Osteoblast (primary cell): Measurements from ENCODE around the gene NCR2. TPM values are rescaled to one million over a fixed set of nuclear protein-coding genes. Genes with fewer than 3 reads are reported as not detected.

Experiments used
- DNase-seq: peaks from one replicate; pipeline ENCODE4 v3.0.0; 2011; ENCODE audit warnings: low spot score, mixed read lengths; ENCODE audit not compliant: insufficient read length; ENCODE audit errors: missing footprints
- H2AFZ ChIP-seq: 2 replicates; pipeline ENCODE4 v1.6.0; 2011; ENCODE audit warnings: mild to moderate bottlenecking, low read length
- H3K27ac ChIP-seq: 2 replicates; pipeline ENCODE4 v1.5.1; 2011; ENCODE audit warnings: mild to moderate bottlenecking, low read depth, low read length, moderate library complexity
- H3K27me3 ChIP-seq: 2 replicates; pipeline ENCODE4 v1.6.0; 2012; ENCODE audit warnings: mild to moderate bottlenecking, control low read depth, inconsistent platforms, low read length, moderate library complexity; ENCODE audit not compliant: insufficient read depth
- H3K36me3 ChIP-seq: 2 replicates; pipeline ENCODE4 v1.5.1; 2011; ENCODE audit warnings: mild to moderate bottlenecking, low read length, control low read depth, moderate library complexity; ENCODE audit not compliant: insufficient read depth
- H3K4me1 ChIP-seq: 2 replicates; pipeline ENCODE4 v1.5.1; 2011; ENCODE audit warnings: mild to moderate bottlenecking, low read length, control low read depth, moderate library complexity; ENCODE audit not compliant: insufficient read depth
- H3K4me2 ChIP-seq: 2 replicates; pipeline ENCODE4 v1.6.0; 2011; ENCODE audit warnings: mild to moderate bottlenecking, low read length; ENCODE audit not compliant: insufficient read depth
- H3K4me3 ChIP-seq: fragments of 200-600 bp; sonication (generic); 3 replicates; pipeline ENCODE4 v1.5.1; 2012; ENCODE audit warnings: mild to moderate bottlenecking, low read length, inconsistent platforms; ENCODE audit not compliant: insufficient read depth
- H3K79me2 ChIP-seq: 2 replicates; pipeline ENCODE4 v1.6.0; 2012; ENCODE audit warnings: mild to moderate bottlenecking, low read length, control low read depth, inconsistent platforms; ENCODE audit not compliant: insufficient read depth
- H3K9me3 ChIP-seq: 2 replicates; pipeline ENCODE4 v1.5.1; 2011; ENCODE audit warnings: low read depth, low read length, control low read depth
- H4K20me1 ChIP-seq: 2 replicates; pipeline ENCODE4 v1.6.0; 2012; ENCODE audit warnings: mild to moderate bottlenecking, low read length, control low read depth; ENCODE audit not compliant: insufficient read depth
- total RNA-seq: library from RNA; depleted of rRNA; stranded (reverse); fragments of >200 nt; gene quantifications from 2 replicates; pipeline ENCODE4 v1.2.3, GENCODE V29; 2012
- TF ChIP-seq, protein P1 (sequence below): IDR thresholded peaks from 2 replicates; pipeline ENCODE4 v1.5.1; 2011; ENCODE audit warnings: mild to moderate bottlenecking, low read depth, low read length, moderate library complexity; ENCODE audit errors: extremely low read depth

NCR2 gene
- total RNA-seq, 1 donor = not detected

DNA sequence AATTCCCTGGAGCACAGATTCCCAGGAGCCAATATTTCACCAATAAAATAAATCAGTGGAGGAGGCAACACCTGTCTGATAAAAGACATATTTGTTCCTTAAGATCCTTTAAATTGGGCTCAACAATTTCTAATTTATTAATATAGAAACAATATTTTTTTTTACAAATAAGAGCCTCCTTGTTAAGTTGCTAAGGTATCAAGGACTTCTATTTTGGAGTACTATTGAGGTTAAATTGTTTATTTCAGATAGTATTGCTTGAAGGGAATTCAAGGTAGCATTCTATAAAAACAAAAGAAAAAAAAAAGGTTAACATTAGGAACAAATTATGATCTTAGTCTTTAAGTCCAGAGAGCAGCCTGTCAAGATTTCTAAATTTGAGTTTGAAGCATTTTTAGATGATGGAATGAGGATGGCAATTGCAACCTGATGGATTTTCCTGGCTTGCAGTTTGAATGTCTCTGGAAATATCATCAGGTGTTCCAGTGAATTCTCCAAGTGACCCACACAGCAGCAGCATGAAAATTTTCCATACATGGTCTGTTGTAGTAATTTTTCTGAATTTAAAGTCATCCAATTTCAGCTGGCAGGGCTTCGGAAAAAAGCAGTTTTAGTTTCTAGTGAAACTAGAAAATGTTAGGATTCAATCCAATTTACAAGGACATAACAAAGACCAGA, 19.3 kb upstream of the NCR2 start:
- H2AFZ ChIP-seq = no peak overlapping the region
- DNase-seq = peak; percentile 17
- H3K36me3 ChIP-seq = no peaks in the 10 kb centered on the region
- peaks cover 3% of the 10 kb centered on the region for H3K4me1 ChIP-seq
- no peak overlapping the region for H3K4me3 ChIP-seq
- no peaks in the 10 kb centered on the region for H3K79me2 ChIP-seq
- no peaks in the 10 kb centered on the region for H3K9me3 ChIP-seq
- peaks cover 51% of the 10 kb centered on the region for H3K27me3 ChIP-seq
- no peak overlapping the region for H3K27ac ChIP-seq
- TF ChIP-seq, protein P1, sequence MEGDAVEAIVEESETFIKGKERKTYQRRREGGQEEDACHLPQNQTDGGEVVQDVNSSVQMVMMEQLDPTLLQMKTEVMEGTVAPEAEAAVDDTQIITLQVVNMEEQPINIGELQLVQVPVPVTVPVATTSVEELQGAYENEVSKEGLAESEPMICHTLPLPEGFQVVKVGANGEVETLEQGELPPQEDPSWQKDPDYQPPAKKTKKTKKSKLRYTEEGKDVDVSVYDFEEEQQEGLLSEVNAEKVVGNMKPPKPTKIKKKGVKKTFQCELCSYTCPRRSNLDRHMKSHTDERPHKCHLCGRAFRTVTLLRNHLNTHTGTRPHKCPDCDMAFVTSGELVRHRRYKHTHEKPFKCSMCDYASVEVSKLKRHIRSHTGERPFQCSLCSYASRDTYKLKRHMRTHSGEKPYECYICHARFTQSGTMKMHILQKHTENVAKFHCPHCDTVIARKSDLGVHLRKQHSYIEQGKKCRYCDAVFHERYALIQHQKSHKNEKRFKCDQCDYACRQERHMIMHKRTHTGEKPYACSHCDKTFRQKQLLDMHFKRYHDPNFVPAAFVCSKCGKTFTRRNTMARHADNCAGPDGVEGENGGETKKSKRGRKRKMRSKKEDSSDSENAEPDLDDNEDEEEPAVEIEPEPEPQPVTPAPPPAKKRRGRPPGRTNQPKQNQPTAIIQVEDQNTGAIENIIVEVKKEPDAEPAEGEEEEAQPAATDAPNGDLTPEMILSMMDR = no peak
- no peaks in the 10 kb centered on the region for H4K20me1 ChIP-seq
- no peak overlapping the region for H3K4me2 ChIP-seq

DNA sequence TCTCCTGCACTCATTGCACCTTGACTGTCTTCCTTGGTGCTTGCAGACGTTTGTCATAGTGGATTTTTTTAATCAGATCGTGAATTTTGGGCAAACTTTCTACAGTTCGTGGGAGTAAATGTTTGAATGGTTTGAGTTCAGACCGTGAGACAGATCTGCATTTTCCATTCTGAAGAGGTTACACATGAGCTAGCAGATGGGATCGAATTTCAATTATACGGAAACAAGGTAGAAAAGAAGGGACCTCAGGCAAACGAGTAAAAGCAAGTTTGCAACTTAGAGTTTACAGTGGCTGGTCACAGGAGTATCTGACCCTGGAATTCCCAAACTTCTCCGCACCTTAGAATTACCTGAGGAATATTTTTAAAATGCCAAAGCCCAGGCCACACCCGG, 17.2 kb upstream of the NCR2 start:
- DNase-seq = no peak
- Histone ChIP-seq H3K27me3 (peaks cover 49% of the 10 kb centered on the region), H3K9me3 (no peaks in the 10 kb centered on the region), H3K4me3 (peak overlapping the region; percentile 72), H3K4me1 (peaks cover 3% of the 10 kb centered on the region), H2AFZ (no peak overlapping the region), H4K20me1 (no peaks in the 10 kb centered on the region), H3K4me2 (peak overlapping the region; percentile 92), H3K27ac (no peak overlapping the region), H3K36me3 (no peaks in the 10 kb centered on the region), H3K79me2 (no peaks in the 10 kb centered on the region)
- TF ChIP-seq, protein P1 = no peak

DNA sequence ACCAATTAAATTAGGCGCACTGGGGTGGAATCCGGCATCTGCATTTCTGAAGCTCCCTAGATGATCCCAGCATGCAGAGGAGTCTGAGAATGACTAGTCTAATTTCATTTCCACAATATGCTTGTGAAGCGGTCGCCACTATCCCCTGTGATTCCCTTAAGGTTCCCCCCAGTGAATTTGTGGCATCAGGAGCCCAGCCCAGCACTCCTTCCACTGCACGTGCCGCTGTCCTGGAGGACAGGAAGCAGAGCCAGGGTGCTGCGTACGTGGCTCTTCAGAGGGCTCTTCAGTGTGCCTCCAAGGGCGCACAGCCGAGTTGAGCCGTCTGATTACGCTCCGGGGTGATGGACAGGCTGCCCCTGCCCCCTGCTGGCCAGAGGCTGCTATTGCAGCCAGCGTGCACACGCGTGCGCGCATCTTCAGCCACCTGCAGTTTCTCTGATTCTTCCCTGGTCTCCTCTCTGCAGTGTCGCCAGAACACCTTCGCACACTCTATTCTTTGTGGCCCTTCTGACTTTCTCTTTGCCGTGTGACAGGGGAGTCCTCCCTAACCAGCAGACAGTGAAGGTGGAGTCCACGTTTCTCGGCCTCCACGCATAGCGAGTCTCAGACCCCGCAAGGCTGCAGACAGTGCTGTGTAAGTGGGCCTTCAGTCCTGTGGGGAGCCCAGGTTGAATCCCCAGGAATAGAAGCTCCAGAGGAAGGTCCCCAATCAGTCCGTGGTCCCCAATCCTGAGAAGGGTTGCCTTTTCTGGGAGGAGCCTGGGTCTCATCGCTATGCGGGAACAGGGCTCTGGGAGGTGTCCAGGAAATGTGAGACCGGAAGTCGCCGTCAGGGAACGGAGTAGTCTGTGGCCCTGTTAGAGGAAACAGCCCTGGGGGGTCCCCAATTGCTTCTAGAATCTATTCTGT, 16.5 kb upstream of the NCR2 start:
- Histone ChIP-seq H3K27ac (no peak overlapping the region), H2AFZ (peak overlapping the region; percentile 94), H3K4me2 (peak overlapping the region; percentile 92), H4K20me1 (no peaks in the 10 kb centered on the region), H3K4me3 (peak overlapping the region; percentile 72), H3K9me3 (no peaks in the 10 kb centered on the region), H3K4me1 (peaks cover 3% of the 10 kb centered on the region), H3K79me2 (no peaks in the 10 kb centered on the region), H3K36me3 (no peaks in the 10 kb centered on the region), H3K27me3 (peaks cover 42% of the 10 kb centered on the region)
- peak; percentile 84 for DNase-seq
- TF ChIP-seq, protein P1 = peak; percentile 93

DNA sequence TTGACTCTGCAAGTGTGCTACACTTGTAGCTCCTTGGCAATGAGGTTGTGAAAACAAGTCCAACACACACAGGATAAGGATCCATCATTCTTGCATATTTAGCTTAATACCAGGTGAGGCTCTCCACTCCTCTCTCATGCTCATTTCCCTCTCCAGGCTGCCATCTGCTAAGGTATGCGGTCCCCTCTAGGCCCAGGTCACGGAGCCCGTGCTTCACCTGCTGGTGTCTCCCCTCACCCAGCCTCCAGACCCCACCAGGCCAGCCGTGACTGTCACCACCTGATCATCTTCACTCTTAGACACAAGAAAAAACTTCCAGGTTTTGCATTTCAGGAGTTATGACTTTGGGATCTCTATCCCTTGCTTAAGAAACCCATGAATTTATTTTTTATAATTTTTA, 14.2 kb upstream of the NCR2 start:
- Histone ChIP-seq H3K27me3 (peaks cover 42% of the 10 kb centered on the region), H3K9me3 (no peaks in the 10 kb centered on the region), H3K36me3 (no peaks in the 10 kb centered on the region), H3K4me1 (peaks cover 3% of the 10 kb centered on the region), H2AFZ (no peak overlapping the region), H3K4me3 (no peak overlapping the region), H3K4me2 (no peak overlapping the region), H3K27ac (no peak overlapping the region), H3K79me2 (no peaks in the 10 kb centered on the region), H4K20me1 (no peaks in the 10 kb centered on the region)
- TF ChIP-seq, protein P1 = no peak
- no peak for DNase-seq
